Skin of body (tissue), 2 donors: Measurements from ENCODE around the gene PPP6R2. TPM values are rescaled to one million over a fixed set of nuclear protein-coding genes. Genes with fewer than 3 reads are reported as not detected.
"Not testable (repeated sequence)": the region's sequence is repeated elsewhere in the genome, so short reads cannot be mapped to it uniquely, and the experiment has no call there.

Experiments
- DNase-seq: peaks from one replicate; lab custom pipeline; 2025; lab: John Stamatoyannopoulos, UW
- total RNA-seq: library from RNA; depleted of rRNA; stranded (reverse); fragments of >200 nt; gene quantifications from one replicate; pipeline ENCODE4 v1.2.3, GENCODE V29; 2014

Gene PPP6R2
- total RNA-seq, 1 donor from 2014 or later = 31.5 TPM

DNA sequence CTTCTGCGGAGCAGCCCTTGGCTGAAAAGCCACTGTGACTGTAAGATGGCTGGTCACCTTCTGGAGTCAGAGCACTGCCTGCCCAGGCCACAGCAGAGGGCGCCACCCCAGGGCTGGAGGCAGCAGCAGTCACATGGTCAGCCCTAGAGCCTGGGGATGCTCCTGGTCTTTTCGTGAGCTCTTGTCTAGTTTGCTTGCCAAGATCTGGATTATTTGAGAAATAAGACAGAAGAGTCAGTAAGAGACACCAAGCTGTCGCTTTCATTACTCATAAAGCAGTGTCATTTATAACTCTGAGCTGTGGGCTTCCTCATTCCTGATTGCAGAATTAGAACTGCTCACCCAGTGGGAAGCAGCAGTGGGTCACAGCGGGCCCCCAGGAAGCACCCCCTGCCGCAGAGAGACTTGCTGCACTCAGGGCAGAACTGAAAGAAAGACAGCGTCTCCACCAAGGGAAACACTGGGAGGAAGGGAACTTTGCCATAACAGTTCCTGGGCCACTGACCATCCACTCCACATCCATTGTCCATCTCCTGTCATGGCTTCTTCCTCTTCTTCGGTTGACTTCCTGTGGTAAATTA, 56.7 kb downstream of the PPP6R2 start:
- DNase-seq = no peak

DNA sequence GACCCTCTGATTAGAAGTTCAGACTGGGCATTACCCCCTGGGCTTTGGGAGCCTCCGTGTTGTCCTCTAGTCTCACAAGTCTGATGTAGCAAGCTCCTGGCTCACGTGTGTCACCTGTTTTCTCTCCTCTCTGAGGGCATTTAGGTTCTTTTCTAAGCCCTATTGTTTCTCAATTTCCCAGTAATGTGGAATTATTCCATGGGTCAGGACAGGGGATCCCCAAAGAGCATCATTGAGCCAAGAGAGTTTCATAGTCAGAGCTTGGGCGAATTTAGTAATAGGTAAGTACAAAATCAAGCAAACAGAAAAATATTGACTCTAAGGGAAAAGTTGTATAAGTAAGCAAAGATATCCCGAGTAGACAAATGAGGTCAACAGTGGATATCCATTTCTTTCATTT, 57.3 kb downstream of the PPP6R2 start:
- DNase-seq = no peak

DNA sequence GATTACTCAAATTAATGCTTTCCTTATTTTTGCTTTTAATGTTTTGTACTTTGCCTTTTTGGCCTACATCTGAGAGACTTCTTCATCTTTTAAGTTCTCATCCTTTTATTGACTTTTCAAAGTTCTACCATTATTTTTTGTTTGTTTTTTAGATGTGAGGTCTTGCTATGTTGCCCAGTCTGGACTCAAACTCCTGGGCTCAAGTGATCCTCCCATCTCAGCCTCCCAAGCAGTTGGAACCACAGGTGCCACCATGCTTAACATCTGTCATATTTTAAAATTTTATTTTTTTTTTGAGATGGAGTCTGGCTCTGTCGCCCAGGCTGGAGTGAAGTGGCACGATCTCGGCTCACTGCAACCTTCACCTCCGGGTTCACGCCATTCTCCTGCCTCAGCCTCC, 57.8 kb downstream of the PPP6R2 start:
- no peak for DNase-seq

DNA sequence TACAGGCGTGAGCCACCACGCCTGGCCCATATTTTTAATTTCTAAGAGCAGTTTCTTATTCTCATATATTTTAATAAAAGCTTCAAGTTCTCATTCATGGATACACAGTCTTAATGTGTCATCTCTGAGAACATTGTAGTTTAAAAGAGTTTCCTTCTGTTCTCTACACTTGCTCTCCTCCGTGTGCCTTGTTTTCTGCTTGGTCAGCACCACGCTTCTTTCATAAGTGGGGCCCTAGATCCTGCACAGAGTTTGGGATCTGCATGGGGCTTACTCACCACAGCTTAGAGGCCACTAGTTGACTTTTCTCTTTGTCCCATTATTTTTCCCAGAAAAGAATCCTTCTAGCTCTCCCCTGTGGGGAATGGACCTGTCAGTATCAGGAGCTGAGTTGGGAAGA, 58.8 kb downstream of the PPP6R2 start:
- no peak for DNase-seq

DNA sequence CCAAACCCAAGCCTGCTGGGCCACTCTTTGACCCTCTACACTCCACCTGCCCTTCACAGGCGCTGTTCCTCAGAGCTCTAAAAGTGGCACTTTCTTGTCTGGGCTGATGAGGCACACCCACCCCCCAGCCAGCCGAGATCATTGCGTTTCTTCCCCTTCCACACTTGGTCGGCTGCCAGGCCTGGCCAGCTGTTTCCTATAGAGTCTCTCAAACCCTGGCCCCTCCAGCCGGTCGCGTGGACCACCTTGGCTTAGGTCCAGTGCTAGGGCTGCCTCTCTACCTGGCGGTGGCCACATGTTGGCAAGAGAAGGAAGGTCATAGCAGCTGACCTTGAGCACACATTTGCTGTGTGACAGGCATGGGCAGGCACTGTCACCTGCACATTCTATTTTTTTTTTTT, 60.6 kb downstream of the PPP6R2 start:
- DNase-seq = no peak

DNA sequence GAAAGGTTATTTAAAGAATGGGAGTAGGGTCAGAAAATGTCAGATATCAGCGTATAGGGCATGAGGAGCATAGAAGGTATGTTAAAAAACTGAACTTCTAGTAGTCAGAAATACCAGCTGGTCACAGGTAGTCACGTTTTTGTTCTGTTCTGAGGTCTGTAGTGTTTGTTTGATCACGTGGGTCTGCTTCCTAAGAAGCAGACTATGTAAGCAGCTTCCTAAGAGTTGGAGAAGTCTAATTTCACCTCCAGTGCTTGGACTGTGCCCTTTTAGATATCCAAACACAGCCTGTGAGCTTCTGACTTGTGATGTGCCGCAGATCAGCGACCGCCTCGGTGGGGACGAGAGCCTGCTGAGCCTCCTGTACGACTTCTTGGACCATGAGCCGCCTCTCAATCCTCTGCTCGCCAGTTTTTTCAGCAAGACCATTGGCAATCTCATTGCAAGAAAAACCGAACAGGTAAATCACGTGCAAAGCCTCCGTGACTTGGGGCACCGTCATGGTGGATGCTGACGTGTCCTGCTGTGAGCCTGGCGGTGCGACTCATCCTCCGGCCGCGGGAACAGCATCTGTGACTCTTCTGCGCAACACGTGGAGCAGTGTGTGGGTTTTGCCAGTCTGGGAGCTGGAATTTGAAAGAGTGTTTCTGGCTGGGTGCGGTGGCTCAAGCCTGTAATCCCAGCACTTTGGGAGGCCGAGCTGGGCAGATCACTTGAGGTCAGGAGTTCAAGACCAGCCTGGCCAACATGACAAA, 63.5 kb downstream of the PPP6R2 start:
- no peak for DNase-seq

DNA sequence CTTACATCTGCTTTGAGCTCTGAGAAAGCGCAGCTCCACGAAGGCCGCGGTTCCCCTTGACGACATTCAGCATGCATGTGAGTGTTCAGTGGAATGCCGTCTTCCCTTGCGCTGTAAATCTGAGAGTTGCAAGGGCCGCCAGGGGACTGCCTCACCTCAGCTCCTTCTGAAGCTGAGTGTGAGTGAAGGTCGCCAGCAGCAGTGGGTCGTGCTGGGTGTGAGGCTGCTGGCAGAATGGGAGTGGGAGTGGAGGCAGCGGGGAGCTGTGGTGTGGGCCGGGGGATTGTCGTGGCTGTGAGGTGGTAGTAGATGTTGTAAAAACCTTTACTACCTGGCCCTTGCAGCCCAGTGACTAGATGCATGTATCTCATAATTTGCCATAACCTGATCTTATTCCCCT, 65.2 kb downstream of the PPP6R2 start:
- no peak for DNase-seq

DNA sequence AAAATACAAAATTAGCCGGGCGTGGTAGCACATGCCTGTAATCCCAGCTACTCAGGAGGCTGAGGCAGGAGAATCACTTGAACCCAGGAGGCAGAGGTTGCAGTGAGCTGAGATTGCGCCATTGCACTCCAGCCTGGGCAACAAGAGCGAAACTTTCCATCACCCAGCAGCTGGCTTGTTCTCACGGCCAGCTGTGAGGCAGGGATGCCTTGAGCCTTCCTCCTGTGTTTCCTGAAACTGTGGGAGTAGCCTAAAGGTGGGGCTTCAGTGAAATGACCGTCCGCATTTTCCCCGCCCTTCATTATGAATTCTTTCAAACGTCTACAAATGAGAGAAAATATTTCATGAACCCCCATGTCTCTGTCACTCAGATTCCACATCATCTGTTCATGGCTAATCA, 65.8 kb downstream of the PPP6R2 start:
- not testable (repeated sequence) for DNase-seq

DNA sequence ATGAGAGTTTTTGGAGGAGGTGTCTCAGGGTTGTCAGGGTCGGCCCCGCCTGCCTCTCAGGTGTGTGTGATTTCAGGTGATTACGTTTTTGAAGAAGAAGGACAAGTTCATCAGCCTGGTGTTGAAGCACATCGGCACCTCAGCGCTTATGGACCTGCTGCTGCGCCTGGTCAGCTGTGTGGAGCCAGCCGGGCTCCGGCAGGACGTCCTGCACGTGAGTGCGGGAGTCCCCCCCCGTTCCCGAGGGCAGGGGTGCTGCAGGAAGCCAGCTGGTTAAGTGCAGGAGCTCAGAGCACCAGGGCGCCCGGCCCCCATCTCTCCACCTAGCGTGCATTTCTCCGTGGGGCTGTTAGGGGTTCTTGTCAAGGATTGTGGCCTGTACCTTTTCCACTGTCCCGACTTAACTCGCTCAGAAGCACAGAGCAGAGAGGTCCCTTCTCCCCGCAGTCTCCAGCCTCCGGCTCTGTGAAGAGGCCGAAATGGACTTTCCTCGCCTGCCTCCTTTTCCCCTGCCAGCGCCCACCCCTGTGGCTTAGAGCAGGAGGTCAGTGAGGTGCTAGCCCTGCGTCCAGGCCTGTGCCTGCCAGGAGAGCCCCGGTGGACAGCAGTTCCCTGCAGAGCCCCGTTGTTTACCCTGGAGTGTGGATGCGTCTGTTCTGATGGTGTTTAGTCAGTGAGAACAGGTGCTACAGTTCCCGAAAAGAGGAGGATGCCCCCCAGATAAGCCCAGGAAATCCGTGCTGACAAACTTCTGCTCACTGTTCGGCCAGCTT, 71.5 kb downstream of the PPP6R2 start:
- DNase-seq = no peak

DNA sequence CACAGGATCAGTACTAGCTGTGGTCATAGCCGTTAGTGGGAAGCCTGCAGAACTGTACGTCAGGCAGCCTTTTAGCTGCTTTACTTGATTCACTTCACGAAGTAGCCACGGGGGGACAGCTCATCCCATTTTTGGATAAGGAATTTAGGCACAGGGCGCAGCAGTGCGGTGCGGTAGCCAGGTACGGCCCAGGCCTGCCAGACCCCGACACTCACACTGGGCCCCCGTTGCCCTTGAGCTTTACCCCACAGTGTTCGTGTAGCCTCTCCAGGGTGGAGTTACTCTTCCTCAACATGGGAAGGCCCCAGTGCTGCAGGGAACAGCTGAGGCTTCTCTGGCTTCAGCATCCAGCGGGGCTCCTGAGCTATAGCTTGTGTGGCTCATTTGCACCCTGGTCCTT, 72.3 kb downstream of the PPP6R2 start:
- no peak for DNase-seq

DNA sequence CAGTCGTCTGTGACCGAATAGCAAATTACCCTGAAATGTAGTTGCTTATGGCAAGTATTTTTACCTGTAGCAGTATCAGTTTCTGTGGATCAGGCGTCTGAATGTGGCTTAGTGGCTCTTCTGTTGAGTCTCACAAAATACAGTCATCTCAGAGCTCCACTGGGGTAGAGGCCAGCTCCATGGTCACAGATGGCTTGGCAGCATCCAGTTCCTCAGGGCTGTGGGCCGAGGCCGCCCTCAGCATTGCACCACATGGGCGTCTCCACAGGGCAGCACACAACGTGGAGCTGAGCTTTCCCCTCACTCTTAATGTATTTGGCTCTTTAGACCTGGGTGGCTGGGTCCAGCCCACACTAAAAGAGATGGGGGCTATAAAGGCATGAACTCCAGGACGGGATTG, 73.9 kb downstream of the PPP6R2 start:
- DNase-seq = no peak

DNA sequence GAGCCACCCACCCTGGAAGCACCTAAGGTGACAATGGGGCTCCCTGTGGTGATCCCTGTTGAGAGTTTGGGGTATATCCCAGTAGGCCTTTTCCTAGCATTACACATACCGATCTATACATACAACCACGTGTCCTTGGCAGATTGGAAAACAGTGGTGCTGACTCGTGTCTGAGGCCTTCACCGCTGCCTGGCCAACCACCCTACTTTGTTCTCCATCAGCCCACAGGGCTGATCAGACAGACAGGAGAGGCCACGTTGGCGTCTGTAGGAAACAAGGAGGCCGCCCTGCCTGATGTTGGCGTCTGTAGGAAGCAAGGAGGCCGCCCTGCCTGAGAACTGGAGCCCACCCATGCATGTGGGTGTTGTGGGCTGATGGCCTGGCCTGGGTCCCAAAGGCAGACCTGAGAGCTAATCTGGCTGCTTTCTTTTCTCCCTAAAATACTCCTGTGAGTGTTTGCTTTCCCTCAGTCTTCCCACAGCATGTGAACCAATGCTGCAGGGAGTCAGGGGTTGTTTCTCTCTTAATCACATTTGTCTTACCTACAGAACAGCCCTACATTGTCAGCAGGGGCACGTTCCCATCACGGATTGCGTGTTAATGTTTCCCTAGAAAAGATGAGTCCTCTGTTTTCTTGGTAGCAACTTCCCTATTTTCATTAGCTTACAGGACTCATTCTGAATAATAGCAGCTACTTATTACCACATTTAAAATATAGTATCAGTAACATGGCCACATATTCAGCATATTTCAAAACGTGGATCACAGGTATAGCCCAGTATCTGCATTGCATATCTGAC, 74.5 kb downstream of the PPP6R2 start:
- DNase-seq = no peak

DNA sequence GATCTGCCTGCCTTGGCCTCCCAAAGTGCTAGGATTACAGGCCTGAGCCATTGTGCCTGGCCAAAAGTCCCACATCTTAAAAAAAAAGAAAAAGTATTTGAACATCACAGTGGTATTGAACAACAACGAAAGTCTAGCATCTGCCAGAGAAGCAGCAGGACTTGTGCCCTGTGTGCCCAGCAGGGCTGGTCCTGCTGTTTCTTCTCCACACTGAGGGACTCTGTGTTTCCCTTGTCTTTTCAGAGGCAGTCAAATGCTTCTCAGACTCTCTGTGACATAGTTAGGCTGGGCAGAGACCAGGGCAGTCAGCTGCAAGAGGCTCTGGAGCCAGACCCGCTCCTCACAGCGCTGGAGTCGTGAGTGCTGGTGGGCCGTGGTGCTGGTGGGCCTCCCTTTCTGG, 75.5 kb downstream of the PPP6R2 start:
- DNase-seq = no peak

DNA sequence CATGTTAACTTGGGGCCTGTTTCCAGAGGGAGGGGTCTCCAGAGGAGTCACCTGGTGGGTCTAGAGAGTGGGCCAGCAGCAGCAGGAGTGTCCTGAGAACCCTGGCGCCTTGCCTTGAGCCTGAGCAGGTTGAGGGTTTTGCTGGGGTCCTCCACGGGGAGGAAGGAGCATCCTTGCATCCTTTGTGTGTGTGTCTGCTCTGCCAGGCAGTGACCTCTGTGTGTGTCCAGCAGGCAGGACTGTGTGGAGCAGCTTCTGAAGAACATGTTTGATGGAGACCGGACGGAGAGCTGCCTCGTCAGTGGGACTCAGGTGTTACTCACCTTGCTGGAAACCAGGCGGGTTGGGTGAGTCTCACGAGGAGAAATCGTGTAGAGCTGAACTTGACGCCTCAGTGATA, 76.0 kb downstream of the PPP6R2 start:
- DNase-seq = no peak

DNA sequence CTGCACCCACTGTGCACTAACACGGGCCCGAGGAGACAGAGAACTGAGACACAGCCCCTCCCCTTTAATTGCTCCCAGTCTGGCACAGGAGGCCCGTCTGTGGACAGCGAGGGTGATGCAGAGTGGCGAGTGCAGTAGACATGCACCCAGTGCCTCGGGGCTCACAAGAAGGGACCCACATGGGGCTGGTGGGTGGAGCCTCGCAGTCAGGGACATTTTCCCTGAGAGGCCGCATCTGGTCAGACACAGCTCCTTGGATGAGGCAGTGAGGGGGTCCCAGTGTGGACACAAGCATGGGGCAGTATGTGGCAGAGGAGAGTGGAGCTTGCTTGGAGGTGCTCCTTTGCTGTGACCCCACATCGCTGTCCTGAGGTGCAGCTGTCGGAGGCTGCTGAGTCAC, 76.9 kb downstream of the PPP6R2 start:
- no peak for DNase-seq

DNA sequence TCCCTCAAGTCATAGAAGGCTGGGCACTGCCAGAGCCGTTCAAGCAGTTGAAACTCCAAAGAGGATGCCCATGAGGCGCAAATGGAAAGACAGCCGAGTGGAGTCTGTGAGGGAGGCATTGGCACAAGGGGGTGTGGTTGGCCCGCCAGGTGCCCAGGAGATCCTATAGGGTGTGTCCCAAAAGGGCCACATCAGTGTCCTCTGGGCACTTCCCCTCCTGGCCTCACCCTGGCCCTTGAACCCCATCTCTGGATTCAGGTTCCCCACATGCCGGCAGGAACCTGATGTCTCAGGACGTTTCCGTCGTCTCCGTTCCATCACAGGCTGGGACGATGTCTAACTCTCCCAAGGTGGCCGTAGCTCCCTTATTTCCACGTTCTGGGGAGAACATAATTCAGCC, 77.5 kb downstream of the PPP6R2 start:
- no peak for DNase-seq

DNA sequence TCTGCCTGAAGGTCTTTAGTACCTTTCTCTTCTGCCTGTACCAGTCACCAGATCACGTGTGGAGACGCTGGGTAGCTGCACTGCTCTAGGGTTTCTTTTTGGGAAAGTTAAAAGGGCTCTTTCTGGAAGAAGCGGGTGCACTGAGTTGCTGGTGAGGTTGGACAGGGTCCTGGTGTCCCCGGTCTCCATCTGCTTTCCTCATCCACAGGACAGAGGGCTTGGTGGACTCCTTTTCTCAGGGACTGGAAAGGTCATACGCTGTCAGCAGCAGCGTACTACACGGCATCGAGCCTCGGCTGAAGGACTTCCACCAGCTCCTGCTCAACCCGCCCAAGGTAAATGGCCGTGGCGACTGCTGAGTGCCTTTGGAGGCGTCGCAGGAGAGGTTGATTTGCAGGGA, 78.9 kb downstream of the PPP6R2 start:
- DNase-seq = no peak

DNA sequence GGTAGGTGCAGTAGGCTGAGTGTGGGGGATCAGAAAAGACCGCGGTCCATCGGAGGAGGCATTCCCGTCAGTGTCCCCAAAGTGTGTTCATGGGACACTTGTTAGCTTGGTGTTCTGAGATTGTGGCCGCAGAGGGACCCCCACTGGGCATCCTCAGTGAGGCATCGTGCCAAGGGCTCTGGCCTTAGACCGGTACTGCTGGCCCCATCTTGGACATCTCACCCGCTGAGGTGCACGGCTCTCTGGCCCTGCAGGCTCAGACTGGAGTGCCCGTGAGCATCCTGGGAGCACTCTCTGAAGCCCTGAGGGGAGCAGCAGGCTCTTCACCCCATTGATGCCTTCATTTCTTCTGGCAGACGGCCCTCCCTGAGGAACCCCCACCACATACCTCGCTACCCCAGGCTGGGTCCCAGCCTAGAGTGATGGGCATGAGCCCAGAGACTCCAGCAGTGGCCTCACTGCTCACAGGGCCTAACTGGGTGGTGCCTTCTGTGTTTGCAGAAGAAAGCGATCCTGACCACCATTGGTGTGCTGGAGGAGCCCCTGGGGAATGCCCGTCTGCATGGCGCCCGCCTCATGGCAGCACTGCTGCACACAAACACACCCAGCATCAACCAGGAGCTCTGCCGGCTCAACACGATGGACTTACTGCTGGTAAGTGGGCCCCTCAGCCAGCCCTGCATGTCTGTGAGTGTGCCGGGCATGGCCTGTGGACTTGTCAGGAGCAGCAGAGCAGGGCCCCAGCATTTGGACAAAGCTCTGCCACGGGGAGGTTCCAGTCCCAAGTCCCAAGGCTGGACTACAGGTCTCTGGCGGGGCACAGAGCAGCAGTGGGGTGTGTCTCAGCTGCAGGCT, 80.1 kb downstream of the PPP6R2 start:
- DNase-seq = no peak

DNA sequence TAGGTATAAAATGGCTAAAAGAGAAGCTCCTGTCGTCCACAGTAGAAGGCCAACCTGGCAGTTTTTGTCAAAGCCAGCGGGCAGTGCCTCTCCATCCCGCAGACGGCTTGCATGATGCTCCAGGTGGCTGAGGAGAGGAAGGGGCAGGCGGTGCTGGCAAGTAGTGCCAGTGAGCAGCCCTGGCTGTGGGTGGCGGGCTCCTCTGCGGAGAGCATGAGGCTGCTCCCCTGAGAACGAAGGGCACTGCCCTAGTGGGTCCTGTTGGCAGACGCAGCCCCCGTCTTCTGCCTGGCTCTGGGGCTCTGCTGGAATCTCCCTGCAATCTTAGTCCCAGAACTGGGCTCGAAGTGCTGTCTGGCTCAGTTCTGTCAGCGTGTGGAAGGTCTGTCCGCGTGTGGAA, 80.8 kb downstream of the PPP6R2 start:
- no peak for DNase-seq

DNA sequence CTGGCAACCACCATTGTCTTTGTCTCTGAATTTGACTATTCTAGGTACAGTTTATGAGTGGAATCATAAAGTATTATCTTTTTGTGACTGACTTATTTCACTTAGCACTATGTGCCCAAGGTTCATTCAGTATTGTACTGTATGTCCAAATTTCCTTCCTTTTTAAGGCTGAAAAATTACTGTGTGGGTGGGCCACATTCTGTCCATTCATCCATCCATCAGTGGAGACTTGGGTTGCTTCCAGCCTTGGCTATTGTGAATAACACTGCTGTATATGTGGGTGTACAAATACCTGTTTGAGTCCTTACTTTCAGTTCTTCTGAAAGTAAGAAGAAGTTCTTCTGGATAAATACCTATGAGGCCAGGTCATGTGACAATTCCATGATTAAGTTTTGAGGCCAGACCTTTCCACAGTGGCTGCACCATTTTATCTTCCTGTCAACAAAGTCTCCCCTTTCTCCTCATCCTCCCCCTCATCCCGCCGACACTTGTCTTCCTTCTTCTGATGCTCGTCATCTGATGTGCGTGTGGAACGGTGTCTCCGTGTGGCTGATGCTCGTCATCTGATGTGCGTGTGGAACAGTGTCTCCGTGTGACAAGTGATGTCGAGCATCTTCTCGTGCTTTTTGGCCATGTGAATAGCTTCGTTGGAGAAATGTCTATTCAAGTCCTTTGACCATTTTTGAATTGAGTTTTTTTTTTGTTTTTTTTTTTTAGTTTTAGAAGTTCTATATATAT, 82.2 kb downstream of the PPP6R2 start:
- DNase-seq = no peak
